SK-N-SH treated with all-trans-retinoic acid at 6 μM for 48 hours (cell line): ENCODE results near the gene GRIN2D.

Experiments used
- ATAC-seq: fragments of 200-7000 bp; cut with Tn5 transposase; 3 replicates; pipeline ENCODE4 v1.9.1; 2020; ENCODE audit warnings: mild to moderate bottlenecking, moderate library complexity
- ARNTL ChIP-seq: fragments of 450-650 bp; formaldehyde crosslinking; IDR thresholded peaks from 2 replicates; pipeline ENCODE4 v1.5.0; 2020; ENCODE audit warnings: low read depth, mild to moderate bottlenecking, moderate library complexity, borderline replicate concordance
- BACH2 ChIP-seq: fragments of 250-450 bp; sonication (Bioruptor Pico); IDR thresholded peaks from 2 replicates; pipeline ENCODE4 v1.9.0; 2021; ENCODE audit warnings: mild to moderate bottlenecking, borderline replicate concordance
- CREB5 ChIP-seq: fragments of 250-450 bp; sonication (Bioruptor Pico); IDR thresholded peaks from 2 replicates; pipeline ENCODE4 v1.5.1; 2020; ENCODE audit warnings: low read depth, mild to moderate bottlenecking, moderate library complexity
- CSDC2 ChIP-seq: fragments of 250-450 bp; sonication (Bioruptor Pico); IDR thresholded peaks from 2 replicates; pipeline ENCODE4 v1.5.0; 2020; ENCODE audit warnings: mild to moderate bottlenecking, moderate library complexity
- CSRNP3 ChIP-seq: fragments of 250-450 bp; sonication (Bioruptor Pico); IDR thresholded peaks from 2 replicates; pipeline ENCODE4 v1.5.1; 2021; ENCODE audit warnings: mild to moderate bottlenecking, moderate library complexity
- ESRRG ChIP-seq: fragments of 250-450 bp; sonication (Bioruptor Pico); IDR thresholded peaks from 2 replicates; pipeline ENCODE4 v1.6.1; 2021; ENCODE audit warnings: mild to moderate bottlenecking
- GLIS3 ChIP-seq: fragments of 250-450 bp; sonication (Bioruptor Pico); IDR thresholded peaks from 2 replicates; pipeline ENCODE4 v1.5.0; 2020; ENCODE audit warnings: mild to moderate bottlenecking, moderate library complexity
- ISL1 ChIP-seq: fragments of 250-450 bp; sonication (Bioruptor Pico); IDR thresholded peaks from 2 replicates; pipeline ENCODE4 v2.1.2; 2022; ENCODE audit warnings: mild to moderate bottlenecking, moderate library complexity
- PATZ1 ChIP-seq: fragments of 250-450 bp; sonication (Bioruptor Pico); IDR thresholded peaks from 2 replicates; pipeline ENCODE4 v1.8.0; 2020; ENCODE audit warnings: mild to moderate bottlenecking, moderate library complexity, borderline replicate concordance
- POU6F1 ChIP-seq: fragments of 250-450 bp; sonication (Bioruptor Pico); IDR thresholded peaks from 2 replicates; pipeline ENCODE4 v1.8.0; 2021; ENCODE audit warnings: low read depth, mild to moderate bottlenecking, moderate library complexity, borderline replicate concordance
- PPARA ChIP-seq: fragments of 250-450 bp; sonication (Bioruptor Pico); IDR thresholded peaks from 2 replicates; pipeline ENCODE4 v1.5.0; 2020; ENCODE audit warnings: mild to moderate bottlenecking, borderline replicate concordance
- RARB ChIP-seq: fragments of 250-450 bp; sonication (Bioruptor Pico); IDR thresholded peaks from 2 replicates; pipeline ENCODE4 v1.8.0; 2021; ENCODE audit warnings: mild to moderate bottlenecking, moderate library complexity
- SNAI2 ChIP-seq: fragments of 250-450 bp; sonication (Bioruptor Pico); IDR thresholded peaks from 2 replicates; pipeline ENCODE4 v1.5.0; 2020; ENCODE audit warnings: mild to moderate bottlenecking, moderate library complexity
- TCF4 ChIP-seq: fragments of 250-450 bp; sonication (Bioruptor Pico); IDR thresholded peaks from 2 replicates; pipeline ENCODE4 v1.8.0; 2021; ENCODE audit warnings: mild to moderate bottlenecking, moderate library complexity, borderline replicate concordance
- TOX ChIP-seq: fragments of 250-450 bp; sonication (Bioruptor Pico); IDR thresholded peaks from 2 replicates; pipeline ENCODE4 v1.8.0; 2021; ENCODE audit warnings: mild to moderate bottlenecking, moderate library complexity, borderline replicate concordance
- TSHZ2 ChIP-seq: fragments of 250-450 bp; sonication (Bioruptor Pico); IDR thresholded peaks from 2 replicates; pipeline ENCODE4 v1.5.0; 2020; ENCODE audit warnings: mild to moderate bottlenecking, moderate library complexity
- ZC3H10 ChIP-seq: fragments of 250-450 bp; sonication (Bioruptor Pico); IDR thresholded peaks from 2 replicates; pipeline ENCODE4 v1.5.1; 2021; ENCODE audit warnings: mild to moderate bottlenecking, moderate library complexity
- ZFP3 ChIP-seq: fragments of 250-450 bp; sonication (Bioruptor Pico); IDR thresholded peaks from 2 replicates; pipeline ENCODE4 v1.5.0; 2020; ENCODE audit warnings: mild to moderate bottlenecking, moderate library complexity
- ZFP30 ChIP-seq: fragments of 450-650 bp; formaldehyde crosslinking; IDR thresholded peaks from 2 replicates; pipeline ENCODE4 v1.5.0; 2022; ENCODE audit warnings: mild to moderate bottlenecking, moderate library complexity
- ZNF565 ChIP-seq: fragments of 450-650 bp; formaldehyde crosslinking; conservative IDR thresholded peaks from 2 replicates; pipeline ENCODE4 v1.5.0; 2020; ENCODE audit warnings: low read depth, mild to moderate bottlenecking, moderate library complexity
- ZNF70 ChIP-seq: fragments of 450-650 bp; formaldehyde crosslinking; IDR thresholded peaks from 2 replicates; pipeline ENCODE4 v1.5.0; 2020; ENCODE audit warnings: mild to moderate bottlenecking, moderate library complexity
- ZNF8 ChIP-seq: fragments of 450-650 bp; formaldehyde crosslinking; IDR thresholded peaks from 2 replicates; pipeline ENCODE4 v1.5.0; 2020; ENCODE audit warnings: mild to moderate bottlenecking, moderate library complexity

GRIN2D gene

GRCh38 chr19:48417421-48417820 is 24.0 kb downstream of the GRIN2D start:
- TF ChIP-seq ZFP3 (CRISPR knock-in tag) (no peak), TSHZ2 (CRISPR knock-in tag) (no peak), PATZ1 (CRISPR knock-in tag) (no peak), ESRRG (CRISPR knock-in tag) (no peak), CSRNP3 (CRISPR knock-in tag) (no peak)
- TF ChIP-seq, all 23 proteins: peak for 0
- no peak for ATAC-seq

- TF ChIP-seq CSDC2 (CRISPR knock-in tag) (no peak), POU6F1 (no peak), ZNF565 (CRISPR knock-in tag) (no peak), GLIS3 (CRISPR knock-in tag) (no peak), RARB (no peak), CREB5 (CRISPR knock-in tag) (no peak), ZNF70 (CRISPR knock-in tag) (no peak), PPARA (CRISPR knock-in tag) (no peak), BACH2 (CRISPR knock-in tag) (no peak), PATZ1 (CRISPR knock-in tag) (no peak), ZFP30 (CRISPR knock-in tag) (no peak), CSRNP3 (CRISPR knock-in tag) (no peak), ZC3H10 (no peak), TCF4 (no peak), TOX (CRISPR knock-in tag) (no peak), ZNF8 (CRISPR knock-in tag) (no peak), SNAI2 (CRISPR knock-in tag) (no peak), ARNTL (CRISPR knock-in tag) (no peak), ZFP3 (CRISPR knock-in tag) (no peak), ISL1 (no peak)
- ATAC-seq: peak; percentile 35
These were observed 25.0 kb downstream of the GRIN2D start for GRCh38 chr19:48418317-48419064.
